Endodermal cell (in vitro differentiated cells): ENCODE measurements around the gene LY6G6D. TPM values are rescaled to one million over a fixed set of nuclear protein-coding genes. Genes with fewer than 3 reads are reported as not detected.

Source experiments
- DNase-seq: peaks from one replicate; pipeline ENCODE4 v3.0.0-alpha.2; 2017
- H3K27ac ChIP-seq: 2 replicates; pipeline ENCODE4 v1.5.1; 2013; ENCODE audit warnings: mild to moderate bottlenecking, low read depth, low read length, moderate library complexity
- H3K27me3 ChIP-seq: 2 replicates; pipeline ENCODE4 v1.6.1; 2013; ENCODE audit warnings: mild to moderate bottlenecking, low read length, moderate library complexity; ENCODE audit not compliant: insufficient read depth, control insufficient read depth, poor library complexity, severe bottlenecking
- H3K36me3 ChIP-seq: 2 replicates; pipeline ENCODE4 v1.7.0; 2013; ENCODE audit warnings: mild to moderate bottlenecking, low read length, moderate library complexity; ENCODE audit not compliant: control insufficient read depth, insufficient read depth
- H3K4me1 ChIP-seq: one replicate; pipeline ENCODE4 v1.7.0; 2013; ENCODE audit warnings: low read length; ENCODE audit not compliant: control insufficient read depth, insufficient read depth
- H3K4me3 ChIP-seq: 2 replicates; pipeline ENCODE4 v1.5.1; 2013; ENCODE audit warnings: mild to moderate bottlenecking, low read length, moderate library complexity
- H3K9ac ChIP-seq: 2 replicates; pipeline ENCODE4 v1.6.1; 2013; ENCODE audit warnings: mild to moderate bottlenecking, low read length, moderate library complexity; ENCODE audit not compliant: poor library complexity, severe bottlenecking; ENCODE audit errors: extremely low read depth
- H3K9me3 ChIP-seq: 2 replicates; pipeline ENCODE4 v1.6.1; 2013; ENCODE audit warnings: mild to moderate bottlenecking, low read length, moderate library complexity; ENCODE audit not compliant: control insufficient read depth
- H3K27ac Mint-ChIP-seq: 2 replicates; pipeline ENCODE4 v1.8.0; 2020; ENCODE audit warnings: mixed read lengths
- H3K27me3 Mint-ChIP-seq: 2 replicates; pipeline ENCODE4 v1.8.0; 2021; ENCODE audit warnings: mild to moderate bottlenecking, mixed read lengths; ENCODE audit not compliant: insufficient read depth
- H3K36me3 Mint-ChIP-seq: 2 replicates; pipeline ENCODE4 v1.8.0; 2020; ENCODE audit warnings: low read depth, mixed read lengths
- H3K4me1 Mint-ChIP-seq: 2 replicates; pipeline ENCODE4 v1.8.0; 2020; ENCODE audit warnings: mixed read lengths
- H3K4me3 Mint-ChIP-seq: 2 replicates; pipeline ENCODE4 v1.8.0; 2020; ENCODE audit warnings: mild to moderate bottlenecking, moderate library complexity, mixed read lengths
- H3K9me3 Mint-ChIP-seq: 2 replicates; pipeline ENCODE4 v1.8.0; 2020; ENCODE audit warnings: mild to moderate bottlenecking, mixed read lengths
- CTCF ChIP-seq: fragments of 200-600 bp; sonication (generic); conservative IDR thresholded peaks from 2 replicates; pipeline ENCODE4 v1.5.0; 2021; ENCODE audit warnings: antibody characterized with exemption, mild to moderate bottlenecking
- WGBS, 2 experiments: methylation state at CpG; one replicate each; pipeline versions ENCODE4 v1.1.5 to v1.1.7; 2013; ENCODE audit warnings: missing lambda C conversion rate in 2 of 2, mixed read lengths in 1 of 2; ENCODE audit not compliant: insufficient coverage in 1 of 2, insufficient read length in 1 of 2; 5-methylcytosine and 5-hydroxymethylcytosine counted together
- total RNA-seq, 2 donors: library from RNA; stranded (reverse); fragmentation: NEBNext Ultra II Directional in 1 of 2; extraction: Animal tissue kit (Norgen Biotek cat#: 25700) in 1 of 2; gene quantifications; 2 replicates in 1 of 2; 3 replicates in 1 of 2; pipeline ENCODE4 v1.2.1, GENCODE V29; 2021

Gene LY6G6D
- total RNA-seq, 2 donors from 2014 or later: not detected

- H3K9ac ChIP-seq: peak within 1 kb of the TSS; percentile 88
- H3K27ac ChIP-seq: peak within 1 kb of the TSS; percentile 87
- no peaks in the 10 kb centered on the region for H3K27me3 Mint-ChIP-seq
- WGBS, 2 experiments: 0% methylated on average over 4 to 24 of the region's 24 CpGs
- H3K4me1 Mint-ChIP-seq: peaks cover 41% of the 10 kb centered on the region
- no peaks in the 10 kb centered on the region for H3K9me3 Mint-ChIP-seq
- TF ChIP-seq CTCF: no peak
- peaks cover 32% of the 10 kb centered on the region for H3K36me3 ChIP-seq
- H3K4me3 Mint-ChIP-seq: peak within 1 kb of the TSS; percentile 99
- peaks cover 18% of the 10 kb centered on the region for H3K4me1 ChIP-seq
- H3K27ac Mint-ChIP-seq: peak within 1 kb of the TSS; percentile 93
- H3K27me3 ChIP-seq: no peaks in the 10 kb centered on the region
- H3K4me3 ChIP-seq: peak within 1 kb of the TSS; percentile 98
- peak; percentile 93 for DNase-seq
- H3K36me3 Mint-ChIP-seq: peaks cover 31% of the 10 kb centered on the region
- no peaks in the 10 kb centered on the region for H3K9me3 ChIP-seq
Measured at GRCh38 chr6:31736021-31736767, 21.0 kb downstream of the LY6G6D start, which contains the start of gene CLIC1. Gene CLIC1, minus strand, starts transcription at chr6:31736530. Its CDS starts 230 bp downstream, at chr6:31736300.

- peaks cover 29% of the 10 kb centered on the region for H3K36me3 ChIP-seq
- H3K4me3 Mint-ChIP-seq: peak overlapping the region; percentile 99
- no peaks in the 10 kb centered on the region for H3K27me3 Mint-ChIP-seq
- H3K9ac ChIP-seq: peak overlapping the region; percentile 26
- H3K4me1 Mint-ChIP-seq: peaks cover 41% of the 10 kb centered on the region
- peaks cover 33% of the 10 kb centered on the region for H3K36me3 Mint-ChIP-seq
- no peak for TF ChIP-seq CTCF
- no peaks in the 10 kb centered on the region for H3K27me3 ChIP-seq
- no peaks in the 10 kb centered on the region for H3K9me3 ChIP-seq
- peak overlapping the region; percentile 98 for H3K4me3 ChIP-seq
- H3K4me1 ChIP-seq: peaks cover 18% of the 10 kb centered on the region
- peak overlapping the region; percentile 93 for H3K27ac Mint-ChIP-seq
- H3K27ac ChIP-seq: peak overlapping the region; percentile 87
- DNase-seq: peak; percentile 64
- 50 to 53% methylated on average over 8 to 10 of the region's 10 CpGs for WGBS, 2 experiments
- no peaks in the 10 kb centered on the region for H3K9me3 Mint-ChIP-seq
Measured at GRCh38 chr6:31736768-31737314, 21.7 kb downstream of the LY6G6D start.

- H3K36me3 ChIP-seq: peaks cover 25% of the 10 kb centered on the region
- H3K9ac ChIP-seq: peak overlapping the region; percentile 38
- no peaks in the 10 kb centered on the region for H3K27me3 Mint-ChIP-seq
- peaks cover 18% of the 10 kb centered on the region for H3K4me1 ChIP-seq
- H3K36me3 Mint-ChIP-seq: peaks cover 29% of the 10 kb centered on the region
- H3K4me3 Mint-ChIP-seq: peak overlapping the region; percentile 99
- H3K27ac ChIP-seq: peak overlapping the region; percentile 87
- H3K4me3 ChIP-seq: peak overlapping the region; percentile 51
- peak; percentile 60 for DNase-seq
- H3K27ac Mint-ChIP-seq: peak overlapping the region; percentile 93
- H3K9me3 Mint-ChIP-seq: no peaks in the 10 kb centered on the region
- WGBS, 2 experiments: 19 to 50% methylated on average over 4 to 6 of the region's 7 CpGs
- no peak for TF ChIP-seq CTCF
- no peaks in the 10 kb centered on the region for H3K9me3 ChIP-seq
- no peaks in the 10 kb centered on the region for H3K27me3 ChIP-seq
- H3K4me1 Mint-ChIP-seq: peaks cover 41% of the 10 kb centered on the region
Measured at GRCh38 chr6:31737315-31737990, 22.3 kb downstream of the LY6G6D start.
